PC-9 (cell line): Measurements from ENCODE around the gene DLG1. TPM values are rescaled to one million over a fixed set of nuclear protein-coding genes. Genes with fewer than 3 reads are reported as not detected.
"Not testable (repeated sequence)": the region's sequence is repeated elsewhere in the genome, so short reads cannot be mapped to it uniquely, and the experiment has no call there.

Source experiments
- BruUV-seq: library from RNA; stranded (reverse); fragments of 400-500 nt; replicated peaks from 2 replicates; lab custom pipeline; 2021; lab: Mats Ljungman, UMichigan
- CTCF ChIA-PET: fragments of 300-600 bp; sonication (Branson Sonifier 250); formaldehyde crosslinking; loops from one replicate; lab custom pipeline; 2022; ENCODE audit warnings: antibody characterized with exemption; lab: Charles Lee
- POLR2A ChIA-PET: fragments of 300-600 bp; sonication (Branson Sonifier 250); formaldehyde crosslinking; loops from one replicate; lab custom pipeline; 2022; ENCODE audit warnings: antibody characterized with exemption; ENCODE audit not compliant: unreplicated experiment; lab: Charles Lee
- DNase-seq, 2 experiments: peaks; one replicate each; pipeline versions ENCODE4 v3.0.0 to v3.0.0-alpha.2; 2015 to 2022; ENCODE audit warnings: mixed read lengths in 1 of 2
- H2AFZ ChIP-seq: fragments of 200-600 bp; sonication (generic); 2 replicates; pipeline ENCODE4 v1.8.1; 2017; ENCODE audit warnings: antibody characterized with exemption
- H3F3A ChIP-seq: fragments of 200-600 bp; sonication (generic); 2 replicates; pipeline ENCODE4 v1.8.1; 2017; ENCODE audit warnings: antibody characterized with exemption, mild to moderate bottlenecking, low read depth; ENCODE audit not compliant: insufficient read depth
- H3K27ac ChIP-seq: fragments of 200-600 bp; sonication (generic); 2 replicates; pipeline ENCODE4 v1.6.1; 2016; ENCODE audit warnings: mixed run types
- H3K27me3 ChIP-seq: fragments of 200-600 bp; sonication (generic); 2 replicates; pipeline ENCODE4 v1.6.1; 2016; ENCODE audit warnings: low read depth, mixed run types; ENCODE audit not compliant: insufficient read depth
- H3K36me3 ChIP-seq: fragments of 200-600 bp; sonication (generic); 2 replicates; pipeline ENCODE4 v1.6.1; 2016; ENCODE audit warnings: low read depth, mixed run types
- H3K4me1 ChIP-seq: fragments of 200-600 bp; sonication (generic); replicated peaks from 2 replicates; pipeline ENCODE4 v1.6.1; 2016; ENCODE audit warnings: mixed run types; ENCODE audit not compliant: insufficient read depth
- H3K4me2 ChIP-seq: fragments of 200-600 bp; sonication (generic); 2 replicates; pipeline ENCODE4 v1.6.1; 2017; ENCODE audit warnings: mixed run types
- H3K4me3 ChIP-seq: fragments of 200-600 bp; sonication (generic); 2 replicates; pipeline ENCODE4 v1.6.1; 2016; ENCODE audit warnings: mixed run types
- H3K79me2 ChIP-seq: fragments of 200-600 bp; sonication (generic); 2 replicates; pipeline ENCODE4 v1.6.1; 2017; ENCODE audit warnings: low read depth, mixed run types
- H3K9me2 ChIP-seq: fragments of 200-600 bp; sonication (generic); 2 replicates; pipeline ENCODE4 v1.8.1; 2017; ENCODE audit warnings: mild to moderate bottlenecking; ENCODE audit not compliant: insufficient read depth
- H3K9me3 ChIP-seq: fragments of 200-600 bp; sonication (generic); 2 replicates; pipeline ENCODE4 v1.8.1; 2016; ENCODE audit warnings: low read depth; ENCODE audit not compliant: insufficient read depth
- H4K20me1 ChIP-seq: fragments of 200-600 bp; sonication (generic); 2 replicates; pipeline ENCODE4 v1.8.1; 2017; ENCODE audit not compliant: insufficient read depth
- EZH2 ChIP-seq: fragments of 200-600 bp; sonication (generic); IDR thresholded peaks from 2 replicates; pipeline ENCODE4 v1.8.0; 2017; ENCODE audit warnings: antibody characterized with exemption, low read depth
- intact Hi-C: fragments of 100-400 bp; cut with micrococcal nuclease; formaldehyde crosslinking; loops from one replicate; pipeline ENCODE4 v1.10.0; 2022; ENCODE audit not compliant: unreplicated experiment
- total RNA-seq: library from RNA; stranded (reverse); gene quantifications from 2 replicates; pipeline ENCODE4 v1.2.3, GENCODE V29; 2021
- TF ChIP-seq, protein P1 (sequence below): fragments of 200-600 bp; sonication (generic); conservative IDR thresholded peaks from 2 replicates; pipeline ENCODE4 v1.6.1; 2017; ENCODE audit warnings: mixed run types, antibody characterized with exemption, mild to moderate bottlenecking, moderate library complexity

The DLG1 gene
- total RNA-seq, 1 experiment from 2014 or later = 201 TPM

- CTCF ChIA-PET = interaction anchor here (0.6 kb wide), 2 partner anchors 39 to 639 kb away, joined by 3 read pairs; partner anchors contain the start of gene MELTF
- Histone ChIP-seq H3K4me2 (no peak overlapping the region), H3K27me3 (no peaks in the 10 kb centered on the region), H3K4me1 (no peaks in the 10 kb centered on the region), H2AFZ (no peak overlapping the region), H3K9me2 (no peaks in the 10 kb centered on the region), H3K4me3 (no peak overlapping the region), H3K36me3 (peaks cover 39% of the 10 kb centered on the region), H3K27ac (no peak overlapping the region), H3K9me3 (no peaks in the 10 kb centered on the region), H3K79me2 (no peaks in the 10 kb centered on the region), H3F3A (peaks cover 15% of the 10 kb centered on the region), H4K20me1 (peaks cover 5% of the 10 kb centered on the region; the same call in 1 of the 2 replicates)
- BruUV-seq = no TSS peak
- no peak for DNase-seq
- TF ChIP-seq, protein P1, sequence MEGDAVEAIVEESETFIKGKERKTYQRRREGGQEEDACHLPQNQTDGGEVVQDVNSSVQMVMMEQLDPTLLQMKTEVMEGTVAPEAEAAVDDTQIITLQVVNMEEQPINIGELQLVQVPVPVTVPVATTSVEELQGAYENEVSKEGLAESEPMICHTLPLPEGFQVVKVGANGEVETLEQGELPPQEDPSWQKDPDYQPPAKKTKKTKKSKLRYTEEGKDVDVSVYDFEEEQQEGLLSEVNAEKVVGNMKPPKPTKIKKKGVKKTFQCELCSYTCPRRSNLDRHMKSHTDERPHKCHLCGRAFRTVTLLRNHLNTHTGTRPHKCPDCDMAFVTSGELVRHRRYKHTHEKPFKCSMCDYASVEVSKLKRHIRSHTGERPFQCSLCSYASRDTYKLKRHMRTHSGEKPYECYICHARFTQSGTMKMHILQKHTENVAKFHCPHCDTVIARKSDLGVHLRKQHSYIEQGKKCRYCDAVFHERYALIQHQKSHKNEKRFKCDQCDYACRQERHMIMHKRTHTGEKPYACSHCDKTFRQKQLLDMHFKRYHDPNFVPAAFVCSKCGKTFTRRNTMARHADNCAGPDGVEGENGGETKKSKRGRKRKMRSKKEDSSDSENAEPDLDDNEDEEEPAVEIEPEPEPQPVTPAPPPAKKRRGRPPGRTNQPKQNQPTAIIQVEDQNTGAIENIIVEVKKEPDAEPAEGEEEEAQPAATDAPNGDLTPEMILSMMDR = no peak
- TF ChIP-seq EZH2 = no peak
- POLR2A ChIA-PET = interaction anchor here (0.6 kb wide), 2 partner anchors 31 to 163 kb away, joined by 3 to 12 read pairs; no protein-coding TSS in a partner anchor
- intact Hi-C loops = no loop called here
Observed at GRCh38 chr3:197068077-197068476, 230.3 kb downstream of the DLG1 start.

DNA sequence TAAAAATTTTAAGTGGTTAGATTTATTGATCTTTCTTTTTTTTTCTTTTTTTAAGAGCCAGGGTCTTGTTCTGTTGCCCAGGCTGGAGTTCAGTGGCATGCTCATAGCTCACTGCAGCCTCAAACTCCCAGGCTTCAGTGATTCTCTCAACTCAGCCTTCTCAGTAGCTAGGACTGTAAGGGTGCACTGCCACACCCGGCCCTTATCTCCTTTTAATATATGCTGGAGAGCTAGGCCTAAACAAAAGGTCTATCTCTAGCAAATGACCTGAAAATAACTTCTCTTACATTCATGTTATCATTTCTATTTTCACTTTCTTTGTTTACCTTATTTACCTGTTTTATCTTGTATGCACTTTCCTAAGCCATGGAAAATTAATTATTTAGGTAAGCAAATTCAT lies 233.6 kb downstream of the DLG1 start:
- Histone ChIP-seq H3K4me3 (no peak overlapping the region), H3K36me3 (peaks cover 50% of the 10 kb centered on the region)
- POLR2A ChIA-PET = interaction anchor here (0.7 kb wide), 1 partner anchor 35 kb away, joined by 9 read pairs; the partner anchor contains the start of gene MELTF

DNA sequence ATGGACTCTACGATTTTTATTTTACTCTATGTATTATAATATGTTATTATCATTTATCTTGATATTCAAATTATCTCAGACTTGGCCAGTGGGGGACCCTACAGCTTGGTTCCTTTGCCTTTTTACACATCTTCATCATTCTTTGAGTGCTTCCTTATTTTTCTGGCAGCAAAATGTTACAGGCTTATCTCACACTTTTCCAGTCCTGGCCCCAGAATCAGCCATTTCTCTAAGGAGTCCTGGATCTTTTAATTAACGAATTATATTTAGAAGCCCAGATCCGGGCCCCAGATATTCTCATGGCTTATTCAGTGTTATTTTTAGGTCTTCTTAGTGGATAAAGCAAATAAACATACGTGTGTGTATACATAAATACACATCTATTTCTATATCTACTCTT lies 236.0 kb downstream of the DLG1 start:
- Histone ChIP-seq H3K4me1 (no peaks in the 10 kb centered on the region), H3K4me2 (no peak overlapping the region), H3K27me3 (no peaks in the 10 kb centered on the region), H3K27ac (no peak overlapping the region), H3K79me2 (no peaks in the 10 kb centered on the region), H3F3A (no peaks in the 10 kb centered on the region), H3K4me3 (no peak overlapping the region), H3K9me3 (no peaks in the 10 kb centered on the region), H2AFZ (no peak overlapping the region), H4K20me1 (peaks cover 5% of the 10 kb centered on the region; the same call in 1 of the 2 replicates), H3K9me2 (no peaks in the 10 kb centered on the region), H3K36me3 (peaks cover 66% of the 10 kb centered on the region)
- intact Hi-C loops = no loop called here
- CTCF ChIA-PET = interaction anchor here (0.6 to 0.7 kb wide), 2 partner anchors 187 to 438 kb away, joined by 3 to 5 read pairs; no protein-coding TSS in a partner anchor
- POLR2A ChIA-PET = no interaction called here
- TF ChIP-seq, protein P1 = no peak
- TF ChIP-seq EZH2 = no peak
- DNase-seq = no peak
- no TSS peak for BruUV-seq

More for the DNA sequence above, 233.6 kb downstream of the DLG1 start:
- H3K27me3 ChIP-seq = no peaks in the 10 kb centered on the region
- CTCF ChIA-PET = interaction anchor here (0.6 kb wide), 1 partner anchor 1353 kb away, joined by 3 read pairs; no protein-coding TSS in a partner anchor
- H3K79me2 ChIP-seq = no peaks in the 10 kb centered on the region
- H3K9me3 ChIP-seq = no peaks in the 10 kb centered on the region
- no peak for DNase-seq
- intact Hi-C loops = no loop called here
- H4K20me1 ChIP-seq = peaks cover 5% of the 10 kb centered on the region; the same call in 1 of the 2 replicates
- no peak overlapping the region for H3K4me2 ChIP-seq
- TF ChIP-seq, protein P1 = no peak
- no peak for TF ChIP-seq EZH2
- H2AFZ ChIP-seq = no peak overlapping the region
- no TSS peak for BruUV-seq
- H3K9me2 ChIP-seq = no peaks in the 10 kb centered on the region
- no peaks in the 10 kb centered on the region for H3F3A ChIP-seq
- no peak overlapping the region for H3K27ac ChIP-seq
- H3K4me1 ChIP-seq = no peaks in the 10 kb centered on the region

DNA sequence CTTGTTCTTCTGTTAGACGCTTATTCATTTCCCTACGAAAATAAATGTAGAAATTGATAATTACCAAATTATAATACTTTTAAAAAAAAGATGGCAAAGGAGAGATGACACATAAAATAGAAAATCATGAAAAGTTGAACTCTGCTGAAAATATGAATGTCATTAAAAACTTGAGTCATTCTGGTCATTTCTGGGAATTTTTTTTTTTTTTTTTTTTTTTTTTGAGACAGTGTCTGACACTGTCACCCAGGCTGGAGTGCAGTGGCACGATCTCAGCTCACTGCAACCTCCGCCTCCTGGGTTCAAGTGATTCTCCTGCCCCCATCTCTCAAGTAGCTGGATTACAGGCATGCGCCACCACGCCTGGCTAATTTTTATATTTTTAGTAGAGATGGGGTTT lies 246.8 kb downstream of the DLG1 start:
- H3K9me2 ChIP-seq, H3K79me2 ChIP-seq, H3K4me2 ChIP-seq, DNase-seq, H2AFZ ChIP-seq, H3K27ac ChIP-seq, intact Hi-C loops, CTCF ChIA-PET, H3K9me3 ChIP-seq, H3K4me3 ChIP-seq, BruUV-seq, POLR2A ChIA-PET, H3K27me3 ChIP-seq, H4K20me1 ChIP-seq, H3K4me1 ChIP-seq: not testable (repeated sequence)
- peaks cover 18% of the 10 kb centered on the region; the same call in 1 of the 2 replicates for H3F3A ChIP-seq
- peaks cover 13% of the 10 kb centered on the region for H3K36me3 ChIP-seq
